Neural cell (in vitro differentiated cells): ENCODE measurements around the gene TMCC1.

Experiments
- EZH2 ChIP-seq: fragments of 200-600, 300-800 bp; shearing (Covaris generic), sonication (generic); IDR thresholded peaks from 2 replicates; pipeline ENCODE4 v1.6.1; 2014; ENCODE audit warnings: antibody characterized with exemption, low read length, borderline replicate concordance, mild to moderate bottlenecking; ENCODE audit not compliant: insufficient read depth, poor library complexity, severe bottlenecking
- POLR2AphosphoS5 ChIP-seq: IDR thresholded peaks from 2 replicates; pipeline ENCODE4 v1.6.1; 2012
- TAF1 ChIP-seq: IDR thresholded peaks from 2 replicates; pipeline ENCODE4 v1.6.1; 2012; ENCODE audit warnings: low read depth
- TF ChIP-seq, protein P1 (sequence below): fragments of 450-650 bp; IDR thresholded peaks from 2 replicates; pipeline ENCODE4 v1.5.1; 2014; ENCODE audit warnings: antibody characterized with exemption, mild to moderate bottlenecking, moderate library complexity; ENCODE audit not compliant: poor library complexity, severe bottlenecking

DNA sequence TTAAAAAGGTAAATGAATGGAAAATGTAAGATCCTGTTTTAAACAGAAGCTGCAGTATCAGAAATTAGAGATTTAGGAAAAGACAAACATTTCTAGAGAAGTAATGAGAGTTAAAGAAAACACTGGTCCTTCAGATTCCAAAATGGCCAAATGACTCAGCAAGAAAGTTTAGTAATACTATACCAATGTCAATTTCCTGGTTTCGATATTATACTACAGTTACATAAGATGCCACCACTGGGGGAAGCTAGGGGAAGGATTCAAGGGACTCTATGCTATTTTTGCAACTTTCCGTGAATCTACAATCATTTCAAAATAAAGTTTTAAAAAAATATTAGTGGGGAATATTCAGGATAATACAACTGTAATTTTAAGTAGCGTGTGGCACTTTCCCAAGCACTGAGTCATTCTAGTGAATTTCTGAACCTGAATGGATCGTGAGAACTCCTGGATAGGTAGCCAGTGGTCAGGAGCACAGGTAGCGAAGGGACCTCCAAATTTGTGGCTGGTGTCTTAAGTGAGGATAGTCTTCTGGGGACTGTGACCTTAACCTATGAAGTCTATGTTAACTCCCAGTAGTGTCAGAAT is 37.6 kb downstream of the TMCC1 start:
- TF ChIP-seq, protein P1, sequence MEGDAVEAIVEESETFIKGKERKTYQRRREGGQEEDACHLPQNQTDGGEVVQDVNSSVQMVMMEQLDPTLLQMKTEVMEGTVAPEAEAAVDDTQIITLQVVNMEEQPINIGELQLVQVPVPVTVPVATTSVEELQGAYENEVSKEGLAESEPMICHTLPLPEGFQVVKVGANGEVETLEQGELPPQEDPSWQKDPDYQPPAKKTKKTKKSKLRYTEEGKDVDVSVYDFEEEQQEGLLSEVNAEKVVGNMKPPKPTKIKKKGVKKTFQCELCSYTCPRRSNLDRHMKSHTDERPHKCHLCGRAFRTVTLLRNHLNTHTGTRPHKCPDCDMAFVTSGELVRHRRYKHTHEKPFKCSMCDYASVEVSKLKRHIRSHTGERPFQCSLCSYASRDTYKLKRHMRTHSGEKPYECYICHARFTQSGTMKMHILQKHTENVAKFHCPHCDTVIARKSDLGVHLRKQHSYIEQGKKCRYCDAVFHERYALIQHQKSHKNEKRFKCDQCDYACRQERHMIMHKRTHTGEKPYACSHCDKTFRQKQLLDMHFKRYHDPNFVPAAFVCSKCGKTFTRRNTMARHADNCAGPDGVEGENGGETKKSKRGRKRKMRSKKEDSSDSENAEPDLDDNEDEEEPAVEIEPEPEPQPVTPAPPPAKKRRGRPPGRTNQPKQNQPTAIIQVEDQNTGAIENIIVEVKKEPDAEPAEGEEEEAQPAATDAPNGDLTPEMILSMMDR: no peak
- TF ChIP-seq TAF1 (no peak), EZH2 (no peak), POLR2AphosphoS5 (no peak)
